DOHH2 (cell line): ENCODE results near the gene TTC23L.

Experiments
- H3F3A ChIP-seq: fragments of 200-600 bp; sonication (generic), shearing (Covaris generic); 2 replicates; pipeline ENCODE4 v1.6.0; 2016; ENCODE audit warnings: antibody characterized with exemption, mild to moderate bottlenecking; ENCODE audit not compliant: control insufficient read depth, insufficient read depth
- H3K27ac ChIP-seq: fragments of 200-600 bp; sonication (generic); 2 replicates; pipeline ENCODE4 v1.5.1; 2014; ENCODE audit warnings: low read depth, mild to moderate bottlenecking, low read length, moderate library complexity
- H3K27me3 ChIP-seq: fragments of 200-600 bp; sonication (generic); 2 replicates; pipeline ENCODE4 v1.6.1; 2014; ENCODE audit warnings: mild to moderate bottlenecking, low read length, mixed read lengths; ENCODE audit not compliant: control insufficient read depth
- H3K36me3 ChIP-seq: fragments of 200-600 bp; sonication (generic); 2 replicates; pipeline ENCODE4 v1.6.1; 2014; ENCODE audit warnings: mild to moderate bottlenecking, low read length, moderate library complexity, mixed read lengths; ENCODE audit not compliant: control insufficient read depth
- H3K4me1 ChIP-seq: fragments of 200-600 bp; sonication (generic); 2 replicates; pipeline ENCODE4 v1.6.1; 2014; ENCODE audit warnings: mild to moderate bottlenecking, low read length, mixed read lengths; ENCODE audit not compliant: control insufficient read depth
- H3K4me2 ChIP-seq: fragments of 200-600 bp; sonication (generic); 2 replicates; pipeline ENCODE4 v1.6.0; 2014; ENCODE audit warnings: mild to moderate bottlenecking, low read length, moderate library complexity
- H3K4me3 ChIP-seq: fragments of 200-600 bp; sonication (generic); 2 replicates; pipeline ENCODE4 v1.5.1; 2014; ENCODE audit warnings: mild to moderate bottlenecking, low read length, mixed read lengths
- H3K79me2 ChIP-seq: fragments of 200-600 bp; sonication (generic); 2 replicates; pipeline ENCODE4 v1.6.1; 2014; ENCODE audit warnings: mild to moderate bottlenecking, low read length, mixed read lengths; ENCODE audit not compliant: control insufficient read depth
- H3K9me2 ChIP-seq: fragments of 200-600 bp; sonication (generic); replicated peaks from 2 replicates; pipeline ENCODE4 v1.6.1; 2014; ENCODE audit warnings: mild to moderate bottlenecking, low read length, mixed read lengths; ENCODE audit not compliant: control insufficient read depth
- H3K9me3 ChIP-seq: fragments of 200-600 bp; sonication (generic); 2 replicates; pipeline ENCODE4 v1.6.1; 2014; ENCODE audit warnings: antibody characterized with exemption, low read length, mixed read lengths; ENCODE audit not compliant: control insufficient read depth, insufficient read depth
- H4K20me1 ChIP-seq: fragments of 200-600 bp; sonication (generic); 2 replicates; pipeline ENCODE4 v1.6.0; 2014; ENCODE audit warnings: low read depth, mild to moderate bottlenecking, antibody characterized with exemption, low read length, moderate library complexity; ENCODE audit not compliant: control insufficient read depth, insufficient read depth
- EZH2phosphoT487 ChIP-seq: fragments of 200-600 bp; sonication (generic); IDR thresholded peaks from 2 replicates; pipeline ENCODE4 v1.6.1; 2017; ENCODE audit warnings: borderline replicate concordance, mild to moderate bottlenecking, antibody characterized with exemption, low read length, moderate library complexity, mixed read lengths
- TF ChIP-seq, protein P1 (sequence below): fragments of 200-600 bp; sonication (generic); IDR thresholded peaks from one replicate; pipeline ENCODE4 v1.5.1; 2014; ENCODE audit warnings: antibody characterized with exemption, mild to moderate bottlenecking, low read depth, low read length; ENCODE audit not compliant: poor library complexity, severe bottlenecking

TTC23L gene

DNA sequence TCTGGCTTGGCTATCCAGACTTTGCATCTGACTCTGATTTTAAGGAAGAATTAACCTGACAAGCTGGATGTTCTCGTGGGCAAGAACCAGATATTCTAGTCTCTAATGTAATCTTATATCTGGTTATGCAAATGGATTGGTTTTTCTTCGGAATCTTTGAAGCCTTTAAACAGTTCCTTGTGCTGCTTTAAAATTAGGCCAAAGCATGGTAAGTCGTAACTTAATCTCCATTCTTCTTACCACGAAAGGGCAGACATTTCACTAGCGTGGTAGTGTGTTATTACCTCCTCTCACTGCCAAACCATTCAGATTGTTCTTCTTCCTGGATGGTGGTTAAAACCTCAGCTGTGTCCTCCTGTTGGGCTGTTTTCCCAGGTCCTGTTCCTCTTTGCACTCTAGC lies 34.1 kb upstream of the TTC23L start:
- Histone ChIP-seq H3K4me3 (no peak overlapping the region), H4K20me1 (no peaks in the 10 kb centered on the region), H3K27me3 (no peaks in the 10 kb centered on the region), H3K4me1 (no peaks in the 10 kb centered on the region), H3K36me3 (no peaks in the 10 kb centered on the region), H3K9me3 (no peaks in the 10 kb centered on the region), H3K4me2 (no peak overlapping the region), H3F3A (no peaks in the 10 kb centered on the region), H3K79me2 (no peaks in the 10 kb centered on the region), H3K9me2 (no peaks in the 10 kb centered on the region), H3K27ac (no peak overlapping the region)
- TF ChIP-seq EZH2phosphoT487 = no peak
- TF ChIP-seq, protein P1, sequence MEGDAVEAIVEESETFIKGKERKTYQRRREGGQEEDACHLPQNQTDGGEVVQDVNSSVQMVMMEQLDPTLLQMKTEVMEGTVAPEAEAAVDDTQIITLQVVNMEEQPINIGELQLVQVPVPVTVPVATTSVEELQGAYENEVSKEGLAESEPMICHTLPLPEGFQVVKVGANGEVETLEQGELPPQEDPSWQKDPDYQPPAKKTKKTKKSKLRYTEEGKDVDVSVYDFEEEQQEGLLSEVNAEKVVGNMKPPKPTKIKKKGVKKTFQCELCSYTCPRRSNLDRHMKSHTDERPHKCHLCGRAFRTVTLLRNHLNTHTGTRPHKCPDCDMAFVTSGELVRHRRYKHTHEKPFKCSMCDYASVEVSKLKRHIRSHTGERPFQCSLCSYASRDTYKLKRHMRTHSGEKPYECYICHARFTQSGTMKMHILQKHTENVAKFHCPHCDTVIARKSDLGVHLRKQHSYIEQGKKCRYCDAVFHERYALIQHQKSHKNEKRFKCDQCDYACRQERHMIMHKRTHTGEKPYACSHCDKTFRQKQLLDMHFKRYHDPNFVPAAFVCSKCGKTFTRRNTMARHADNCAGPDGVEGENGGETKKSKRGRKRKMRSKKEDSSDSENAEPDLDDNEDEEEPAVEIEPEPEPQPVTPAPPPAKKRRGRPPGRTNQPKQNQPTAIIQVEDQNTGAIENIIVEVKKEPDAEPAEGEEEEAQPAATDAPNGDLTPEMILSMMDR = no peak

DNA sequence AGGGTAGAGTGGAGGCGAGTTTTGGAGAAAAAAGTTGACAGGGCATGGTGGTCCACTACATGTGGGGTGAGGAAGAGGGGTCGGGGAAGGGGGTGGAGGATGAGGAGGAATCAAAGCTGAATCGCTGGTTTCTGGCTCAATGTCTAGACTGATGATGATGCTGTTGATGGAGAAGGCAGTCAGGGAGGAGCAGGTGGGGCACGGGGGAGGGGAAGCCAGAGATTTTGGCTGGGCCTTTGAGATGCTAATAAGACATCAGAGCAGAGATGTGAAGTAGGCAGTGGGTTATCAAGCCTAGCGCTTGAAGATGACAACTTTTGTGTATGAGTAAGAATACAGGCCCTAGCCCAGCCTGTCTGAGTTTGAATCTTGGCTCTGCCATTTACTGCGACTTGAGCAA lies 32.4 kb upstream of the TTC23L start:
- Histone ChIP-seq H3K27me3 (no peaks in the 10 kb centered on the region), H3K4me2 (no peak overlapping the region), H3K79me2 (no peaks in the 10 kb centered on the region), H4K20me1 (no peaks in the 10 kb centered on the region), H3K9me2 (no peaks in the 10 kb centered on the region), H3K27ac (no peak overlapping the region), H3K9me3 (no peaks in the 10 kb centered on the region), H3K4me3 (no peak overlapping the region), H3K4me1 (no peaks in the 10 kb centered on the region), H3K36me3 (no peaks in the 10 kb centered on the region), H3F3A (no peaks in the 10 kb centered on the region)
- TF ChIP-seq, protein P1 = no peak
- no peak for TF ChIP-seq EZH2phosphoT487

DNA sequence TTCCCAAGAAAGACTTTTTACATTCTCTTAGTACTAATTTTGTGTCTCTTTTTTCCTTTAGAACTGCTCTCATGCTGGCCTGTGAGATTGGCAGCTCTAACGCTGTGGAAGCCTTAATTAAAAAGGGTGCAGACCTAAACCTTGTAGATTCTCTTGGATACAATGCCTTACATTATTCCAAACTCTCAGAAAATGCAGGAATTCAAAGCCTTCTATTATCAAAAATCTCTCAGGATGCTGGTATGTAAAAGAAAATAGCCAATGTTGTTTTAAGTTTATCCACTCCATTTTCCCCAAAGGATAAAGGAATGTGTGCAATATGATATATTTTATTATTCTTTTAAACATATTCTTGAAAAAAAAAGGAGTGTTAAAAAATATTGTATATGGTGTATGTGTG lies 27.3 kb upstream of the TTC23L start:
- H3K36me3 ChIP-seq = no peaks in the 10 kb centered on the region
- H3K79me2 ChIP-seq = no peaks in the 10 kb centered on the region
- no peaks in the 10 kb centered on the region for H3K9me2 ChIP-seq
- H3F3A ChIP-seq = no peaks in the 10 kb centered on the region
- H3K4me2 ChIP-seq = no peak overlapping the region
- no peaks in the 10 kb centered on the region for H3K9me3 ChIP-seq
- H3K4me3 ChIP-seq = no peak overlapping the region
- no peaks in the 10 kb centered on the region for H3K27me3 ChIP-seq
- TF ChIP-seq, protein P1 = no peak
- no peak for TF ChIP-seq EZH2phosphoT487
- no peak overlapping the region for H3K27ac ChIP-seq
- no peaks in the 10 kb centered on the region for H3K4me1 ChIP-seq
- H4K20me1 ChIP-seq = no peaks in the 10 kb centered on the region

DNA sequence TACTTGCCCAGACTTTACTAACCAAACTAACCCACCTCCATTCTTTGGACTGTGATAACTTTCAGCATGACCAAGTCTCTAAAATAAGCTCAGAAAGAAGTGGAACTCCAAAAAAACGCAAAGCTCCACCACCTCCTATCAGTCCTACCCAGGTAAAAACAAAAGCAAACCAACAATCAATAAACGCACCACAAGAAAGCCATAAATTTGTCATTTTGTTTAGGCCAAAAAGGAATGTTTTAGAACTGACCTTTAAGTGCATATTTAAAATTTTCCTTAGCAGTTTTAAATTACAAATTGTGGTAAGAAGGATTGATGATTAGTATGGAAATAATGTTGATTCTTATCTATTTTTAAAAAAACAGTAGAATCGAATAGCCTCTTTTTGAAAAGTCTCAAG lies 25.5 kb upstream of the TTC23L start:
- H3K36me3 ChIP-seq = no peaks in the 10 kb centered on the region
- no peaks in the 10 kb centered on the region for H3K4me1 ChIP-seq
- TF ChIP-seq EZH2phosphoT487 = no peak
- TF ChIP-seq, protein P1 = no peak

More for the DNA sequence above, 25.5 kb upstream of the TTC23L start:
- H3K27me3 ChIP-seq = no peaks in the 10 kb centered on the region
- H3K4me2 ChIP-seq = no peak overlapping the region
- no peaks in the 10 kb centered on the region for H4K20me1 ChIP-seq
- no peaks in the 10 kb centered on the region for H3K9me3 ChIP-seq
- H3K4me3 ChIP-seq = no peak overlapping the region
- H3K27ac ChIP-seq = no peak overlapping the region
- no peaks in the 10 kb centered on the region for H3K79me2 ChIP-seq
- H3F3A ChIP-seq = no peaks in the 10 kb centered on the region
- H3K9me2 ChIP-seq = no peaks in the 10 kb centered on the region
